ENCODE results near the gene PHOSPHO2.

Gene PHOSPHO2

GRCh38 chr2:169718930-169719504, 24.7 kb downstream of the PHOSPHO2 start:
- no peak for DNase-seq

- DNase-seq, result no peak
Observed at GRCh38 chr2:169721016-169721415, 26.7 kb downstream of the PHOSPHO2 start.

- DNase-seq, result no peak
Observed at GRCh38 chr2:169727065-169727464, 32.8 kb downstream of the PHOSPHO2 start.

GRCh38 chr2:169729274-169729605, 35.0 kb downstream of the PHOSPHO2 start:
- no peak for DNase-seq

- no peak for DNase-seq
Observed at GRCh38 chr2:169732075-169732474, 37.8 kb downstream of the PHOSPHO2 start.

- DNase-seq, result no peak
Observed at GRCh38 chr2:169732583-169733358, 38.5 kb downstream of the PHOSPHO2 start.

GRCh38 chr2:169734169-169734847, 40.0 kb downstream of the PHOSPHO2 start:
- DNase-seq, result no peak

GRCh38 chr2:169735623-169736022, 41.4 kb downstream of the PHOSPHO2 start:
- DNase-seq, result no peak

GRCh38 chr2:169736902-169737301, 42.6 kb downstream of the PHOSPHO2 start:
- DNase-seq, result no peak

GRCh38 chr2:169738566-169739229, 44.4 kb downstream of the PHOSPHO2 start:
- DNase-seq, result no peak

- DNase-seq, result no peak
Observed at GRCh38 chr2:169739351-169739750, 45.1 kb downstream of the PHOSPHO2 start.

- no peak for DNase-seq
Observed at GRCh38 chr2:169743549-169743948, 49.3 kb downstream of the PHOSPHO2 start.

GRCh38 chr2:169746240-169746639, 52.0 kb downstream of the PHOSPHO2 start:
- no peak for DNase-seq

GRCh38 chr2:169748319-169748718, 54.0 kb downstream of the PHOSPHO2 start:
- DNase-seq, result no peak
